Measurements from ENCODE around the gene TKT. TPM values are rescaled to one million over a fixed set of nuclear protein-coding genes. Genes with fewer than 3 reads are reported as not detected.

Gene TKT
- polyA plus RNA-seq, 2 of the 4 experiments (the other 2 are of a cell fraction): 628 to 1,457 TPM

DNA sequence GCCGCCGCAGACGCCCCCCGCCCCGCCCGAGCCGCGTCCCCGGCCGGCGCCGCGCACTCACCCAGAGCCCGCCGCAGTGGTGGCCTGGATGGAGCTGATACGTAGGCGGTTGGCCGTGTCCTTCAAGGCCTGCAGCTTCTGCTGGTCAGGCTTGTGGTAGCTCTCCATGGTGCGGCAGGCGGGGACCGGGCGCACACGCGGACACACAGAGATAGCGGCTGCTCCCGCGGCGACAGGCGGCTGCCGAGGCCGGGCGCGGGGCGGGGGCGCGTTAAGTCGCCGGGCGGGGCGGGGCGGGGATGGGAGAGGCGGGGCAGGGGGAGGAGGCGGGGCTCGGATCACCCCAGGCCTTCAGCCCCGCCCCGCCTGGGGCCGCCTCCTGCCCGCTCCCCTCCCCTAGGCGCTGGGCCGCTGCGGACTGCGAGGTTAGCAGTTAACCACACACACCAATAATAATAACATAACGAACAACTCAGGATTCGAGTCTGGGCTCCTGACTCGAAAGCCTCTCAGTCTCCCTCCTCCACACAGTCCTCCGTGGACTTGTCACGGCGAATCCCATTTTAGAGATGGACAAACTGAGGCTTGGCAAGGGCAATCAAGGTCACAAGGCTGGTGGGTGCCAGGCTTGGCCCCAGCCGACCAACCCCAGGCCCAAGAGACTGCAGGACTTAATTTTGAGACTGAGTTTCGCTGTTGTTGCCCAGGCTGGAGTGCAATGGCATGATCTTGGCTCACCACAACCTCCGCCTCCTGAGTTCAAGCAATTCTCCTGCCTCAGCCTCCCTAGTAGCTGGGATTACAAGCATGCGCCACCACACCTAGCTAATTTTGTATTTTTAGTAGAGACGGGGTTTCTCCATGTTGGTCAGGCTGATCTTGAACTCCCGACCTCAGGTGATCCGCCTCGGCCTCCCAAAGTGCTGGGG, at the start of gene TKT (continued):
- peak; percentile 81 to 90 for TF ChIP-seq JUN (IDR thresholded peaks at IDR 0.05)
- peak; percentile 99 for TF ChIP-seq KDM1A (IDR thresholded peaks at IDR 0.05; ENCODE audit: low read depth)

DNA sequence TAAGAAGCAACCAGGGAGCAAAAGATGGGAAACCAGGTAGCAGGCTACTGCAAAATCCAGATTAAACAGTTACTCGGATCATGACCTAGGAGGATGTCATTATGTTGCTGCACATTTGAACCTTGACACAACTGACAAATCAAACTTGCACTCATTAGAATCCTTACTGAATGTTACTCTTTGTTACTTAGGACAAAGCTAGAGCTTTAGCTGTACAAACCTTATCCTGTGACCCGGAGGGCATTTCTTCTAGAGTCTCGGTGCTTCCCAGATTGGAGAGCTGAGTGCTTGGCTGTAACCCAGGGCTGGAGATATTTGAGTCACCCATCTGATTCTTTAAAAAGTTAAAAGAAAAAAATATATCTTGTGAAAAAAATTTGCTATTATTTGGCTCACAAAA, 48.1 kb upstream of the TKT start:
- ChIA-PET POLR2A (no interaction called here), CTCF (interaction anchor here (1.8 kb wide), 1 partner anchor 406 kb away, joined by 7 read pairs; no protein-coding TSS in a partner anchor)

DNA sequence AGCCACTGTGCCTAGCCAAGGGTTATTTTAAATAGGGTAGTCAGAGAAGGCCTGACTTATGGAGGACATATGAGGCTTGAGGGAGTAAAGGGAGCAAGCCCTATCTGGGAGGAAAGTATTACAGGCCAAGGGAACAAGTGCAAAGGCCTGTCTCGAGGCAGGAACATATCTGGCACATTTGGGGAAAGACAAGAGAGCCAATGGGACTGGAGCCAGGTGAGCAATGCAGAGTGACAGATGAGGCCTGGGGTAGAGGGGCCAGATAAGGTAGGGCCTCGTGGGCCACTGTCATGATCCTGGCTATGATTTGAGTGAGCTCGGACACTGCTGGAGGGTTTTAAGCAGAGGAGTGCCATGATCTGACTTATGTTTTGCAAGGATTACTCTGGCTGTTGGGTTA, 47.7 kb upstream of the TKT start:
- WGBS (ENCODE audit: missing lambda C conversion rate): 77% methylated on average over 3 of the region's 3 CpGs
- ATAC-seq (no peak), DNase-seq (ENCODE audit: low read depth in 1 of 2, low spot score in 1 of 2) (no peak), FAIRE-seq (no peak)
- no peak for TF ChIP-seq EHMT2 (IDR thresholded peaks at IDR 0.05; ENCODE audit: low read depth)
- no peak for TF ChIP-seq SREBF2 (IDR thresholded peaks at IDR 0.05)
- TF ChIP-seq HDAC2 (IDR thresholded peaks at IDR 0.05): no peak
- no peak for TF ChIP-seq CBX2 (IDR thresholded peaks at IDR 0.05; ENCODE audit: borderline replicate concordance, low read depth)
- TF ChIP-seq, protein P1, sequence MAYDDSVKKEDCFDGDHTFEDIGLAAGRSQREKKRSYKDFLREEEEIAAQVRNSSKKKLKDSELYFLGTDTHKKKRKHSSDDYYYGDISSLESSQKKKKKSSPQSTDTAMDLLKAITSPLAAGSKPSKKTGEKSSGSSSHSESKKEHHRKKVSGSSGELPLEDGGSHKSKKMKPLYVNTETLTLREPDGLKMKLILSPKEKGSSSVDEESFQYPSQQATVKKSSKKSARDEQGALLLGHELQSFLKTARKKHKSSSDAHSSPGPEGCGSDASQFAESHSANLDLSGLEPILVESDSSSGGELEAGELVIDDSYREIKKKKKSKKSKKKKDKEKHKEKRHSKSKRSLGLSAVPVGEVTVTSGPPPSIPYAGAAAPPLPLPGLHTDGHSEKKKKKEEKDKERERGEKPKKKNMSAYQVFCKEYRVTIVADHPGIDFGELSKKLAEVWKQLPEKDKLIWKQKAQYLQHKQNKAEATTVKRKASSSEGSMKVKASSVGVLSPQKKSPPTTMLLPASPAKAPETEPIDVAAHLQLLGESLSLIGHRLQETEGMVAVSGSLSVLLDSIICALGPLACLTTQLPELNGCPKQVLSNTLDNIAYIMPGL (CRISPR knock-in tag; IDR thresholded peaks at IDR 0.05; ENCODE audit: borderline replicate concordance): no peak
- TF ChIP-seq HOXB5 (CRISPR knock-in tag; IDR thresholded peaks at IDR 0.05): no peak
- TF ChIP-seq, protein P2, sequence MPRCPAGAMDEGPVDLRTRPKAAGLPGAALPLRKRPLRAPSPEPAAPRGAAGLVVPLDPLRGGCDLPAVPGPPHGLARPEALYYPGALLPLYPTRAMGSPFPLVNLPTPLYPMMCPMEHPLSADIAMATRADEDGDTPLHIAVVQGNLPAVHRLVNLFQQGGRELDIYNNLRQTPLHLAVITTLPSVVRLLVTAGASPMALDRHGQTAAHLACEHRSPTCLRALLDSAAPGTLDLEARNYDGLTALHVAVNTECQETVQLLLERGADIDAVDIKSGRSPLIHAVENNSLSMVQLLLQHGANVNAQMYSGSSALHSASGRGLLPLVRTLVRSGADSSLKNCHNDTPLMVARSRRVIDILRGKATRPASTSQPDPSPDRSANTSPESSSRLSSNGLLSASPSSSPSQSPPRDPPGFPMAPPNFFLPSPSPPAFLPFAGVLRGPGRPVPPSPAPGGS (IDR thresholded peaks at IDR 0.05): no peak
- no peak for TF ChIP-seq ZSCAN20 (CRISPR knock-in tag; IDR thresholded peaks at IDR 0.05)
- TF ChIP-seq RAD21 (conservative IDR thresholded peaks at IDR 0.05 in 1 of 2, IDR thresholded peaks at IDR 0.05 in 1 of 2): no peak
- no peak for TF ChIP-seq ZFP36 (IDR thresholded peaks at IDR 0.05; ENCODE audit: borderline replicate concordance, partially characterized antibody)
- no peak for TF ChIP-seq ZC3H11A (IDR thresholded peaks at IDR 0.05)
- no peak for TF ChIP-seq MAZ (IDR thresholded peaks at IDR 0.05; ENCODE audit: borderline replicate concordance, low read depth, low read length)
- no peak for TF ChIP-seq NPAS2 (CRISPR knock-in tag; IDR thresholded peaks at IDR 0.05; ENCODE audit: borderline replicate concordance)
- no peak for TF ChIP-seq PHF8 (IDR thresholded peaks at IDR 0.05; ENCODE audit: borderline replicate concordance, low read depth)
- TF ChIP-seq, protein P3, sequence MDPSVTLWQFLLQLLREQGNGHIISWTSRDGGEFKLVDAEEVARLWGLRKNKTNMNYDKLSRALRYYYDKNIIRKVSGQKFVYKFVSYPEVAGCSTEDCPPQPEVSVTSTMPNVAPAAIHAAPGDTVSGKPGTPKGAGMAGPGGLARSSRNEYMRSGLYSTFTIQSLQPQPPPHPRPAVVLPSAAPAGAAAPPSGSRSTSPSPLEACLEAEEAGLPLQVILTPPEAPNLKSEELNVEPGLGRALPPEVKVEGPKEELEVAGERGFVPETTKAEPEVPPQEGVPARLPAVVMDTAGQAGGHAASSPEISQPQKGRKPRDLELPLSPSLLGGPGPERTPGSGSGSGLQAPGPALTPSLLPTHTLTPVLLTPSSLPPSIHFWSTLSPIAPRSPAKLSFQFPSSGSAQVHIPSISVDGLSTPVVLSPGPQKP (IDR thresholded peaks at IDR 0.05; ENCODE audit: low read depth, low read length): no peak
- TF ChIP-seq, protein P4, sequence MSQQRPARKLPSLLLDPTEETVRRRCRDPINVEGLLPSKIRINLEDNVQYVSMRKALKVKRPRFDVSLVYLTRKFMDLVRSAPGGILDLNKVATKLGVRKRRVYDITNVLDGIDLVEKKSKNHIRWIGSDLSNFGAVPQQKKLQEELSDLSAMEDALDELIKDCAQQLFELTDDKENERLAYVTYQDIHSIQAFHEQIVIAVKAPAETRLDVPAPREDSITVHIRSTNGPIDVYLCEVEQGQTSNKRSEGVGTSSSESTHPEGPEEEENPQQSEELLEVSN (IDR thresholded peaks at IDR 0.05; ENCODE audit: borderline replicate concordance, low read depth): no peak
- TF ChIP-seq JUNB (IDR thresholded peaks at IDR 0.05): no peak
- no peak for TF ChIP-seq RFX5 (IDR thresholded peaks at IDR 0.05)
- TF ChIP-seq ESRRA (IDR thresholded peaks at IDR 0.05; ENCODE audit: borderline replicate concordance, low read length): no peak
- no peak for TF ChIP-seq EHF (CRISPR knock-in tag; IDR thresholded peaks at IDR 0.05)
- Histone ChIP-seq H3K9me3 (no peaks in the 10 kb centered on the region), H3K27ac (no peak overlapping the region), H3K4me2 (no peak overlapping the region), H3K4me3 (no peak overlapping the region), H3K4me1 (peaks cover 8% of the 10 kb centered on the region; the same call in 2 of the 3 replicates)
- ChIA-PET POLR2A (no interaction called here), CTCF (no interaction called here)

More for the DNA sequence above, 48.1 kb upstream of the TKT start:
- Histone ChIP-seq H3K4me2 (no peak overlapping the region), H3K4me1 (peaks cover 8% of the 10 kb centered on the region; the same call in 2 of the 3 replicates), H3K4me3 (no peak overlapping the region), H3K9me3 (no peaks in the 10 kb centered on the region), H3K27ac (no peak overlapping the region)
- ATAC-seq (no peak), FAIRE-seq (no peak), DNase-seq (ENCODE audit: low read depth in 1 of 2, low spot score in 1 of 2) (no peak)
- 86% methylated on average over 3 of the region's 3 CpGs for WGBS (ENCODE audit: missing lambda C conversion rate)
- TF ChIP-seq, protein P4 (IDR thresholded peaks at IDR 0.05; ENCODE audit: borderline replicate concordance, low read depth): no peak
- no peak for TF ChIP-seq MAFK (IDR thresholded peaks at IDR 0.05; ENCODE audit: partially characterized antibody)
- no peak for TF ChIP-seq RCOR1 (IDR thresholded peaks at IDR 0.05; ENCODE audit: low read depth, low read length)
- no peak for TF ChIP-seq MAZ (IDR thresholded peaks at IDR 0.05; ENCODE audit: borderline replicate concordance, low read depth, low read length)
- TF ChIP-seq, protein P1 (CRISPR knock-in tag; IDR thresholded peaks at IDR 0.05; ENCODE audit: borderline replicate concordance): no peak
- no peak for TF ChIP-seq BHLHE40 (IDR thresholded peaks at IDR 0.05; ENCODE audit: low read depth, low read length)

Measured in A549 (cell line).